ENCODE measurements around the gene TENM3.

Gene TENM3

GRCh38 chr4:182449930-182450439 lies 206.8 kb downstream of the TENM3 start:
- peak overlapping the region; percentile 38 for H3K9ac ChIP-seq (ENCODE audit: low read depth, low read length)
- H3K27me3 ChIP-seq (ENCODE audit: control insufficient read depth, insufficient read depth, low read length): peaks cover 16% of the 10 kb centered on the region
- H3K9me3 ChIP-seq (ENCODE audit: control insufficient read depth, insufficient read depth, low read length): no peaks in the 10 kb centered on the region
- peak overlapping the region; percentile 78 for H3K4me3 ChIP-seq (ENCODE audit: low read depth, low read length)
- H3K27ac ChIP-seq (ENCODE audit: low read depth, low read length): peak overlapping the region; percentile 89
- peaks cover 54% of the 10 kb centered on the region for H3K4me1 ChIP-seq (ENCODE audit: control insufficient read depth, insufficient read depth, low read length)
- no peaks in the 10 kb centered on the region for H3K36me3 ChIP-seq (ENCODE audit: control insufficient read depth, insufficient read depth, low read length)

GRCh38 chr4:182451441-182451840 lies 208.2 kb downstream of the TENM3 start:
- Histone ChIP-seq H3K27ac (ENCODE audit: low read depth, low read length) (no peak overlapping the region), H3K4me1 (ENCODE audit: control insufficient read depth, insufficient read depth, low read length) (peaks cover 62% of the 10 kb centered on the region), H3K9me3 (ENCODE audit: control insufficient read depth, insufficient read depth, low read length) (no peaks in the 10 kb centered on the region), H3K9ac (ENCODE audit: low read depth, low read length) (no peak overlapping the region), H3K27me3 (ENCODE audit: control insufficient read depth, insufficient read depth, low read length) (peaks cover 16% of the 10 kb centered on the region), H3K4me3 (ENCODE audit: low read depth, low read length) (peak overlapping the region; percentile 78; the same call in 1 of the 2 replicates), H3K36me3 (ENCODE audit: control insufficient read depth, insufficient read depth, low read length) (no peaks in the 10 kb centered on the region)

- H3K9me3 ChIP-seq (ENCODE audit: control insufficient read depth, insufficient read depth, low read length): no peaks in the 10 kb centered on the region
- H3K27ac ChIP-seq (ENCODE audit: low read depth, low read length): no peak overlapping the region
- no peaks in the 10 kb centered on the region for H3K27me3 ChIP-seq (ENCODE audit: control insufficient read depth, insufficient read depth, low read length)
- H3K4me1 ChIP-seq (ENCODE audit: control insufficient read depth, insufficient read depth, low read length): peaks cover 57% of the 10 kb centered on the region
- no peak overlapping the region for H3K4me3 ChIP-seq (ENCODE audit: low read depth, low read length)
- H3K36me3 ChIP-seq (ENCODE audit: control insufficient read depth, insufficient read depth, low read length): no peaks in the 10 kb centered on the region
- H3K9ac ChIP-seq (ENCODE audit: low read depth, low read length): no peak overlapping the region
Observed at GRCh38 chr4:182453830-182454229, 210.6 kb downstream of the TENM3 start.

- no peaks in the 10 kb centered on the region for H3K27me3 ChIP-seq (ENCODE audit: control insufficient read depth, insufficient read depth, low read length)
- H3K9ac ChIP-seq (ENCODE audit: low read depth, low read length): no peak overlapping the region
- H3K36me3 ChIP-seq (ENCODE audit: control insufficient read depth, insufficient read depth, low read length): no peaks in the 10 kb centered on the region
- no peak overlapping the region for H3K4me3 ChIP-seq (ENCODE audit: low read depth, low read length)
- no peak overlapping the region for H3K27ac ChIP-seq (ENCODE audit: low read depth, low read length)
- H3K9me3 ChIP-seq (ENCODE audit: control insufficient read depth, insufficient read depth, low read length): no peaks in the 10 kb centered on the region
- H3K4me1 ChIP-seq (ENCODE audit: control insufficient read depth, insufficient read depth, low read length): peaks cover 57% of the 10 kb centered on the region
Observed at GRCh38 chr4:182454440-182455013, 211.3 kb downstream of the TENM3 start.

- Histone ChIP-seq H3K27me3 (ENCODE audit: control insufficient read depth, insufficient read depth, low read length) (no peaks in the 10 kb centered on the region), H3K27ac (ENCODE audit: low read depth, low read length) (no peak overlapping the region), H3K36me3 (ENCODE audit: control insufficient read depth, insufficient read depth, low read length) (no peaks in the 10 kb centered on the region), H3K9ac (ENCODE audit: low read depth, low read length) (no peak overlapping the region), H3K4me3 (ENCODE audit: low read depth, low read length) (no peak overlapping the region), H3K9me3 (ENCODE audit: control insufficient read depth, insufficient read depth, low read length) (no peaks in the 10 kb centered on the region), H3K4me1 (ENCODE audit: control insufficient read depth, insufficient read depth, low read length) (peaks cover 2% of the 10 kb centered on the region)
Observed at GRCh38 chr4:182465114-182465513, 221.9 kb downstream of the TENM3 start.

GRCh38 chr4:182465979-182466378 lies 222.8 kb downstream of the TENM3 start:
- H3K4me1 ChIP-seq (ENCODE audit: control insufficient read depth, insufficient read depth, low read length): peaks cover 7% of the 10 kb centered on the region
- H3K9ac ChIP-seq (ENCODE audit: low read depth, low read length): no peak overlapping the region
- H3K9me3 ChIP-seq (ENCODE audit: control insufficient read depth, insufficient read depth, low read length): no peaks in the 10 kb centered on the region
- H3K27ac ChIP-seq (ENCODE audit: low read depth, low read length): no peak overlapping the region
- no peak overlapping the region for H3K4me3 ChIP-seq (ENCODE audit: low read depth, low read length)
- no peaks in the 10 kb centered on the region for H3K27me3 ChIP-seq (ENCODE audit: control insufficient read depth, insufficient read depth, low read length)
- no peaks in the 10 kb centered on the region for H3K36me3 ChIP-seq (ENCODE audit: control insufficient read depth, insufficient read depth, low read length)

- H3K9me3 ChIP-seq (ENCODE audit: control insufficient read depth, insufficient read depth, low read length): no peaks in the 10 kb centered on the region
- no peak overlapping the region; the same call in 1 of the 2 replicates for H3K4me3 ChIP-seq (ENCODE audit: low read depth, low read length)
- H3K27ac ChIP-seq (ENCODE audit: low read depth, low read length): no peak overlapping the region
- peaks cover 7% of the 10 kb centered on the region for H3K4me1 ChIP-seq (ENCODE audit: control insufficient read depth, insufficient read depth, low read length)
- no peak overlapping the region for H3K9ac ChIP-seq (ENCODE audit: low read depth, low read length)
- no peaks in the 10 kb centered on the region for H3K36me3 ChIP-seq (ENCODE audit: control insufficient read depth, insufficient read depth, low read length)
- no peaks in the 10 kb centered on the region for H3K27me3 ChIP-seq (ENCODE audit: control insufficient read depth, insufficient read depth, low read length)
Observed at GRCh38 chr4:182470215-182470614, 227.0 kb downstream of the TENM3 start.

- no peaks in the 10 kb centered on the region for H3K27me3 ChIP-seq (ENCODE audit: control insufficient read depth, insufficient read depth, low read length)
- H3K4me3 ChIP-seq (ENCODE audit: low read depth, low read length): no peak overlapping the region
- H3K27ac ChIP-seq (ENCODE audit: low read depth, low read length): no peak overlapping the region
Observed at GRCh38 chr4:182475539-182475938, 232.3 kb downstream of the TENM3 start.

GRCh38 chr4:182478475-182478874 lies 235.3 kb downstream of the TENM3 start:
- Histone ChIP-seq H3K27me3 (ENCODE audit: control insufficient read depth, insufficient read depth, low read length) (no peaks in the 10 kb centered on the region), H3K9ac (ENCODE audit: low read depth, low read length) (no peak overlapping the region), H3K4me1 (ENCODE audit: control insufficient read depth, insufficient read depth, low read length) (0 out of 2 replicates have a peak, but pooled peaks cover 1% of the 10 kb centered on the region), H3K4me3 (ENCODE audit: low read depth, low read length) (no peak overlapping the region), H3K27ac (ENCODE audit: low read depth, low read length) (no peak overlapping the region), H3K36me3 (ENCODE audit: control insufficient read depth, insufficient read depth, low read length) (no peaks in the 10 kb centered on the region), H3K9me3 (ENCODE audit: control insufficient read depth, insufficient read depth, low read length) (no peaks in the 10 kb centered on the region)

More at GRCh38 chr4:182475539-182475938, 232.3 kb downstream of the TENM3 start:
- no peaks in the 10 kb centered on the region for H3K36me3 ChIP-seq (ENCODE audit: control insufficient read depth, insufficient read depth, low read length)
- no peaks in the 10 kb centered on the region for H3K9me3 ChIP-seq (ENCODE audit: control insufficient read depth, insufficient read depth, low read length)
- peaks cover under 1% of the 10 kb centered on the region for H3K4me1 ChIP-seq (ENCODE audit: control insufficient read depth, insufficient read depth, low read length)
- no peak overlapping the region for H3K9ac ChIP-seq (ENCODE audit: low read depth, low read length)

- no peak overlapping the region for H3K4me3 ChIP-seq (ENCODE audit: low read depth, low read length)
- no peaks in the 10 kb centered on the region for H3K36me3 ChIP-seq (ENCODE audit: control insufficient read depth, insufficient read depth, low read length)
- peaks cover 5% of the 10 kb centered on the region; the same call in 1 of the 2 replicates for H3K9me3 ChIP-seq (ENCODE audit: control insufficient read depth, insufficient read depth, low read length)
- no peak overlapping the region for H3K27ac ChIP-seq (ENCODE audit: low read depth, low read length)
- H3K27me3 ChIP-seq (ENCODE audit: control insufficient read depth, insufficient read depth, low read length): no peaks in the 10 kb centered on the region
- 0 out of 2 replicates have a peak, but pooled peaks cover 3% of the 10 kb centered on the region for H3K4me1 ChIP-seq (ENCODE audit: control insufficient read depth, insufficient read depth, low read length)
- H3K9ac ChIP-seq (ENCODE audit: low read depth, low read length): no peak overlapping the region
Observed at GRCh38 chr4:182483685-182484084, 240.5 kb downstream of the TENM3 start.

GRCh38 chr4:182486881-182487280 lies 243.7 kb downstream of the TENM3 start:
- H3K27me3 ChIP-seq (ENCODE audit: control insufficient read depth, insufficient read depth, low read length): no peaks in the 10 kb centered on the region
- H3K4me1 ChIP-seq (ENCODE audit: control insufficient read depth, insufficient read depth, low read length): 0 out of 2 replicates have a peak, but pooled peaks cover 3% of the 10 kb centered on the region
- no peaks in the 10 kb centered on the region for H3K36me3 ChIP-seq (ENCODE audit: control insufficient read depth, insufficient read depth, low read length)
- H3K9me3 ChIP-seq (ENCODE audit: control insufficient read depth, insufficient read depth, low read length): peaks cover 5% of the 10 kb centered on the region; the same call in 1 of the 2 replicates
- no peak overlapping the region for H3K4me3 ChIP-seq (ENCODE audit: low read depth, low read length)
- no peak overlapping the region for H3K27ac ChIP-seq (ENCODE audit: low read depth, low read length)
- H3K9ac ChIP-seq (ENCODE audit: low read depth, low read length): no peak overlapping the region
